ENCODE data around the gene NDC1.
"Not testable (repeated sequence)": the region's sequence is repeated elsewhere in the genome, so short reads cannot be mapped to it uniquely, and the experiment has no call there.

NDC1 gene

DNA sequence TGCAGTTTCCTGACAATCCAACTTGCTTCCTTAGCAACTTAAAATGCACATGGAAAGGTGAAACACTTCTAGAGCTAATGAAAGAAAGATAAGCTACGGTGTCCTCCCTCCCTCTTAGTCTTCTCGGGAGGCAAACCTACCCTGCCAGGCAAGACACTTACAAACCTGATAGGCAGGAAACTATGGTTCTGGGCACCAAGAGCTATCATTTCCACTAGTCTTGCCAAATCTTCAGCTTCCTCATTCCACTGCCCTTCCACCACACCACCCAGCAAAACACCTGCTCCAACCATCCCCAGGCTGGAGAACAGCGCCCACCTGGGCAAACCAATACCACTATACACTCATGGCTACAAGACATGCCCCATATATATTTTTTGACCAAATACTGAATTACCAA, 15.2 kb downstream of the NDC1 start:
- TF ChIP-seq, protein P1, sequence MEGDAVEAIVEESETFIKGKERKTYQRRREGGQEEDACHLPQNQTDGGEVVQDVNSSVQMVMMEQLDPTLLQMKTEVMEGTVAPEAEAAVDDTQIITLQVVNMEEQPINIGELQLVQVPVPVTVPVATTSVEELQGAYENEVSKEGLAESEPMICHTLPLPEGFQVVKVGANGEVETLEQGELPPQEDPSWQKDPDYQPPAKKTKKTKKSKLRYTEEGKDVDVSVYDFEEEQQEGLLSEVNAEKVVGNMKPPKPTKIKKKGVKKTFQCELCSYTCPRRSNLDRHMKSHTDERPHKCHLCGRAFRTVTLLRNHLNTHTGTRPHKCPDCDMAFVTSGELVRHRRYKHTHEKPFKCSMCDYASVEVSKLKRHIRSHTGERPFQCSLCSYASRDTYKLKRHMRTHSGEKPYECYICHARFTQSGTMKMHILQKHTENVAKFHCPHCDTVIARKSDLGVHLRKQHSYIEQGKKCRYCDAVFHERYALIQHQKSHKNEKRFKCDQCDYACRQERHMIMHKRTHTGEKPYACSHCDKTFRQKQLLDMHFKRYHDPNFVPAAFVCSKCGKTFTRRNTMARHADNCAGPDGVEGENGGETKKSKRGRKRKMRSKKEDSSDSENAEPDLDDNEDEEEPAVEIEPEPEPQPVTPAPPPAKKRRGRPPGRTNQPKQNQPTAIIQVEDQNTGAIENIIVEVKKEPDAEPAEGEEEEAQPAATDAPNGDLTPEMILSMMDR (IDR thresholded peaks at IDR 0.05), result no peak
- no peak for TF ChIP-seq ZFX (IDR thresholded peaks at IDR 0.05; ENCODE audit: borderline replicate concordance)
- no peak overlapping the region for H3K27ac ChIP-seq

DNA sequence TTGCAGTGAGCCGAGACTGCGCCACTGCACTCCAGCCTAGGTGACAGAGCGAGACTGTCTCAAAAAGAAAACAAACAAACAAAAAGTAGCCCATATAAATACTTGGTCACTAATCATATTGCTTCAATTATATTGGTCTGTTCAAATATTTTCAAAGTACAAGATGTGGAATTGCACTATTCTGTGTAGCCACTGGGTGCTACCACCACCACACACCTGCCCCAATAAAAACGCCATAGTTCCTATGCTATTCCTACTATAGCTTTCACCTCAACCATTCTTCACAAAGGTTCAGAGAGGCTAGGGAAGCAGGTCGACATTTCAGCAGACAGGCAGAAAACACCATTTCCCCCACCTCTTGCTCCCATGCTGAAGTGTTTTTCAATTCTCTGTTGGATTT, 16.7 kb downstream of the NDC1 start:
- no peak for TF ChIP-seq ZFX (IDR thresholded peaks at IDR 0.05; ENCODE audit: borderline replicate concordance)
- TF ChIP-seq, protein P1 (IDR thresholded peaks at IDR 0.05), result no peak
- no peak overlapping the region for H3K27ac ChIP-seq

DNA sequence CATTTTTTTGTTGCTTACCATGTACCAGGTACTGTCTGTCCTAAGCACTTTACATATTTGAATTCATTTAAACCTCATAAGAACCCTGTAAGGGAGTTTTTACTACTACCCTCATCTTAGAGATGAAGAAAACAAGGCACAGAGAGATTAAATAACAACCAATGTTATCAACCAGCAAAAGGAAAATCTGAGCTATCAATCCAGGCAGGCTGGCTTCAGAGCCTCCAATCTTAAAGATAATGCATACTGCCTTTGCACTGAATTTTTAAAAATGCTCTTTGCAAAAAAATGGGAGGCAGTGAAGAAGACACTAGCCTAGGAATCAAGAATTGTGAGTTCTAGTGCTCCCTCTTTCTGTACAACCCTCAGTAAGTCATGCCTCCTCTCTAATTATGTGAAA, 18.7 kb downstream of the NDC1 start:
- TF ChIP-seq ZFX (IDR thresholded peaks at IDR 0.05; ENCODE audit: borderline replicate concordance), result no peak
- TF ChIP-seq, protein P1 (IDR thresholded peaks at IDR 0.05), result no peak
- H3K27ac ChIP-seq, result no peak overlapping the region

DNA sequence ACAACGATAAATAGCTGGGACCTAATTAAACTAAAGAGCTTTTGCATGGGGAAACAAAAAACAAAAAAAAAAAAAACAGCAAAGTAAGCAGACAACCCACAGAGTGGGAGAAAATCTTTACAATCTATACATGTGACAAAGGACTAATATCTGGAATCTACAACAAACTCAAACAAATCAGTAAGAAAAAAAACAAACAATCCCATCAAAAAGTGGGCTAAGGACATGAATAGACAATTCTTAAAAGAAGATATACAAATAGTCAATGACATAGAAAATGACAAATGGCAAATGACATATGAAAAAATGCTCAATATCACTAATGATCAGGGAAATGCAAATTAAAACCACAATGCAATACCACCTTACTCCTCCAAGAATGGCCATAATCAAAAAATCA, 21.5 kb downstream of the NDC1 start:
- not testable (repeated sequence) for H3K27ac ChIP-seq

DNA sequence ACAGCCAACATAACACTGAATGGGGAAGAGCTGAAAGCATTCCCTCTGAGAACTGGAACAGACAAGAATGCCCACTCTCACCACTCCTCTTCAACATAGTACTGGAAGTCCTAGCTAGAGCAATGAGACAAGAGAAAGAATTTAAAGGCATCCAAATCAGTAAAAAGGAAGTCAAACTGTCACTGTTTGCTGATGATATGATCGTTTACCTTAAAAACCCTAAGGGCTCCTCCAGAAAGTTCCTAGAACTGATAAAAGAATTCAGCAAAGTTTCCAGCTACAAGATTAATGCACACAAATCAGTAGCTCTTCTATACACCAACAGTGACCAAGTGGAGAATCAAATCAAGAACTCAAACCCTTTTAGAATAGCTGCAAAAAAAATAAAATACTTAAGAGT, 22.6 kb downstream of the NDC1 start:
- not testable (repeated sequence) for H3K27ac ChIP-seq

DNA sequence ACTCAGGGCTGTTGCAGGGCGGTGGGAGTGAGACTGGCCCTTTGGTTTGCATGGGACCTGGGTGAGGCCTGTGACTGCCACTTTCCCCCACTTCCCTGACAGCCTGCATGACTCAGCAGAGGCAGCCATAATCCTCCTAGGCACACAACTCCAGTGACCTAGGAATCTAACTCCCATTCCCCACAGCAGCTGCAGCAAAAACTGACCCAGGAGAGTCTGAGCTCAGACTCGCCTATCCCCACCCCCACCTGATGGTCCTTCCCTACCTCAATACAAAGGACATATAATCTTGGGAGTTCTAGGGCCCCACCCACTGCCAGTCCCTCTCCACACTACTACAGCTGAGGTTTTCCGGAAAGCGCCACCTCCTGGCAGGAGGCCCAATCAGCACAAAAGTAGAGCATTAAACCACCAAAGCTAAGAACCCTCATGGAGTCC, 26.7 kb downstream of the NDC1 start:
- no peak overlapping the region for H3K27ac ChIP-seq
- TF ChIP-seq, protein P1 (IDR thresholded peaks at IDR 0.05), result peak; percentile 61
- TF ChIP-seq ZFX (IDR thresholded peaks at IDR 0.05; ENCODE audit: borderline replicate concordance), result no peak

DNA sequence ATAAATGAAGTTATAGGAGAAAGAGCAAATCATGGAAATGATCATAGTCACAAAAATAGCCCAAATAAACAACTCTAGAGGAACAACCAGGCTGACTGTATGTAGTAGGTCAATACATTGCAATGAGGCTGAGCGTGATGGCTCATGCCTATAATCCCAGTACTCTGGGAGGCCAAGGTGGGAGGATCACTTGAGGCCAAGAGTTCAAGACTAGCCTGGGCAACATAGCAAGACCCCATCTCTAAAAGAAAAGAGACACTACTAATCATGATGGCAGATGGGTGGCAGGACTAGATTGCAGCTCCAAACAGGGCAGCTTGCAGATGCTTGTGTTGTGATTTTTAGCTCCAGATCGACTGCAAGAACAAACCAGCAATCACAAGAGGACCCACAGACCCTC, 27.6 kb downstream of the NDC1 start:
- TF ChIP-seq, protein P1 (IDR thresholded peaks at IDR 0.05), result no peak
- no peak for TF ChIP-seq ZFX (IDR thresholded peaks at IDR 0.05; ENCODE audit: borderline replicate concordance)
- H3K27ac ChIP-seq, result no peak overlapping the region

DNA sequence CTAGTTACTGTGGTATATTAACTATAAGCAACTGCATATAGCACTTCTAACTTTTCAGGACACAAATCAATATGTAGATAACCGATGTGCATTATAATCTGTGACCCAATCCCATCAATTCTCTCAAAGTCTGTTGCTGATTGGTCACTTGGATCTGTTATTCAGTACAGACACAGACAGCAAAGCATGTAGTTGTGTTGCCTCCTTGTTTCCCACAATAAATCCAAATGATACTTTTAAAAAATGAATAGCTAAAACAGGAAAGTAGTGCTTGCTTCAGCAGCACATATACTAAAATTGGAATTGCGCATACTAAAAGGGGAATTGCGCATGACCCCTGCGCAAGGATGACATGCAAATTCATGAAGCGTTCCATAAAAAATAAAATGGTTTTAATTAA, 28.1 kb downstream of the NDC1 start:
- H3K27ac ChIP-seq, result no peak overlapping the region
- no peak for TF ChIP-seq ZFX (IDR thresholded peaks at IDR 0.05; ENCODE audit: borderline replicate concordance)
- TF ChIP-seq, protein P1 (IDR thresholded peaks at IDR 0.05), result no peak
